GM12878 (cell line): ENCODE measurements around the gene SECISBP2.

Experiments
- ATF7 ChIP-seq: fragments of 450-650 bp; IDR thresholded peaks from 2 replicates; pipeline ENCODE4 v1.6.1; 2016; ENCODE audit warnings: low read depth, mild to moderate bottlenecking
- CHD4 ChIP-seq: fragments of 200-600 bp; sonication (generic); IDR thresholded peaks from 2 replicates; pipeline ENCODE4 v1.6.1; 2016; ENCODE audit warnings: mild to moderate bottlenecking
- EP300 ChIP-seq, 2 experiments: fragments of 150-350 bp in 1 of 2; IDR thresholded peaks; 2 replicates each; pipeline ENCODE4 v1.6.1; 2011 to 2012; ENCODE audit warnings: low read depth in 2 of 2, low read length in 2 of 2, borderline replicate concordance in 1 of 2, improper control_type of control experiment in 1 of 2, inconsistent platforms in 1 of 2; ENCODE audit not compliant: control insufficient read depth in 1 of 2
- ETV6 ChIP-seq, 2 experiments: fragments of 450-650 bp in 1 of 2; IDR thresholded peaks in 1 of 2; conservative IDR thresholded peaks in 1 of 2; 2 replicates each; pipeline ENCODE4 v1.6.1; 2014; ENCODE audit warnings: antibody characterized with exemption in 1 of 2, borderline replicate concordance in 1 of 2, low read depth in 1 of 2, mild to moderate bottlenecking in 1 of 2, moderate library complexity in 1 of 2
- EZH2 ChIP-seq: IDR thresholded peaks from 2 replicates; pipeline ENCODE4 v1.6.1; 2012; ENCODE audit warnings: low read depth, mild to moderate bottlenecking, control low read depth, inconsistent platforms, low read length, borderline replicate concordance; ENCODE audit not compliant: control insufficient read depth
- MAX ChIP-seq: IDR thresholded peaks from 2 replicates; pipeline ENCODE4 v1.6.1; 2012; ENCODE audit warnings: low read depth, low read length, improper control_type of control experiment
- MXI1 ChIP-seq: fragments of 150-350 bp; IDR thresholded peaks from 2 replicates; pipeline ENCODE4 v1.6.1; 2011; ENCODE audit warnings: low read depth, mild to moderate bottlenecking, inconsistent platforms, low read length, improper control_type of control experiment
- POLR2AphosphoS5 ChIP-seq: IDR thresholded peaks from 2 replicates; pipeline ENCODE4 v1.6.1; 2011; ENCODE audit warnings: mild to moderate bottlenecking, low read length, inconsistent platforms
- SMC3 ChIP-seq: IDR thresholded peaks from 2 replicates; pipeline ENCODE4 v1.6.1; 2011; ENCODE audit warnings: low read length, improper control_type of control experiment, borderline replicate concordance
- YY1 ChIP-seq: IDR thresholded peaks from 2 replicates; pipeline ENCODE4 v1.6.1; 2011; ENCODE audit warnings: low read depth, mild to moderate bottlenecking, low read length
- ZNF24 ChIP-seq: fragments of 450-650 bp; IDR thresholded peaks from 2 replicates; pipeline ENCODE4 v1.6.1; 2017; ENCODE audit warnings: antibody characterized with exemption, mild to moderate bottlenecking
- TF ChIP-seq, protein P1 (sequence below), 3 experiments: IDR thresholded peaks in 2 of 3; conservative IDR thresholded peaks in 1 of 3; 2 replicates each; pipeline ENCODE4 v1.5.1; 2011; ENCODE audit warnings: low read depth in 3 of 3, low read length in 3 of 3, mild to moderate bottlenecking in 3 of 3, control low read depth in 2 of 3, moderate library complexity in 2 of 3, inconsistent platforms in 1 of 3, mixed read lengths in 1 of 3; ENCODE audit not compliant: control insufficient read depth in 2 of 3, insufficient read depth in 1 of 3; ENCODE audit errors: extremely low read depth in 1 of 3
- TF ChIP-seq, protein P2 (sequence below): IDR thresholded peaks from 2 replicates; pipeline ENCODE4 v1.6.1; 2011; ENCODE audit warnings: mild to moderate bottlenecking, low read depth, low read length, moderate library complexity; ENCODE audit not compliant: insufficient replicate concordance
- TF ChIP-seq, protein P3 (sequence below): fragments of 450-650 bp; formaldehyde crosslinking; IDR thresholded peaks from 2 replicates; pipeline ENCODE4 v1.4.0; 2022; ENCODE audit warnings: mild to moderate bottlenecking, moderate library complexity

DNA sequence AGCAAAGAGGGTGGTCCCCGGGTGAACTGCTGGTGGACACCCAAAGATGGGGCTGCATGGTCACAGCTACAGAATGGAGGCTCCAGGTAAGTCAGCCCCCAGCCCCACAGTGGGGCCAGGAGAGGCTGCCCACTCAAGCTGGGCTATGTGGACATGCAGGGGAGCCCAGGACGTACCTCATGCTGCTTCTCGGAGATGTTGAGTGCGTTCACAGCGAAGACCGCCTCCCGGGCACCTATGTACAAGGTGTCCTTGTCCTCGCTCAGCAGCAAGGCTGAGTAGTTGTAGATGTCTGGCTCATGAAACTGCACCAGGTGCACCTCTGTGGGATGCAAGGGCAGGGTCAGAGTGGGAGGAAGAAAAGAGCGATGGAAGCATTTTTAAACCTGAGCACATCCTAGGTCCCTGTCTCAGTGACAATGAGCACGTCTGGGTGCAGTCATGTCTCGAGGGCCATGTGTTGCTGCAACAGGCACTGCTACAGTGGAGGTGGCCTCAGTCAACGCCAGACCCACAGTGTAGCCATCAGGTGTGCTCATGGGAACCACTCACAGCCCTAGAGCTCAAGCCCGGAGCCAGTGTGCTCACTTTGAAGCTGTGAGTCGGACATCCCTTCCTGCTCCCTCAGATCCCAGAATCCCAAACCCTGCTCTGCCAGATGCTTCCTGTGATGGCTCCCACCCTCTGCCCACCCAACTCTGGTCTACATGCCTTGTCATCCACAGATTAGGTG, 84.6 kb downstream of the SECISBP2 start:
- TF ChIP-seq, protein P1, sequence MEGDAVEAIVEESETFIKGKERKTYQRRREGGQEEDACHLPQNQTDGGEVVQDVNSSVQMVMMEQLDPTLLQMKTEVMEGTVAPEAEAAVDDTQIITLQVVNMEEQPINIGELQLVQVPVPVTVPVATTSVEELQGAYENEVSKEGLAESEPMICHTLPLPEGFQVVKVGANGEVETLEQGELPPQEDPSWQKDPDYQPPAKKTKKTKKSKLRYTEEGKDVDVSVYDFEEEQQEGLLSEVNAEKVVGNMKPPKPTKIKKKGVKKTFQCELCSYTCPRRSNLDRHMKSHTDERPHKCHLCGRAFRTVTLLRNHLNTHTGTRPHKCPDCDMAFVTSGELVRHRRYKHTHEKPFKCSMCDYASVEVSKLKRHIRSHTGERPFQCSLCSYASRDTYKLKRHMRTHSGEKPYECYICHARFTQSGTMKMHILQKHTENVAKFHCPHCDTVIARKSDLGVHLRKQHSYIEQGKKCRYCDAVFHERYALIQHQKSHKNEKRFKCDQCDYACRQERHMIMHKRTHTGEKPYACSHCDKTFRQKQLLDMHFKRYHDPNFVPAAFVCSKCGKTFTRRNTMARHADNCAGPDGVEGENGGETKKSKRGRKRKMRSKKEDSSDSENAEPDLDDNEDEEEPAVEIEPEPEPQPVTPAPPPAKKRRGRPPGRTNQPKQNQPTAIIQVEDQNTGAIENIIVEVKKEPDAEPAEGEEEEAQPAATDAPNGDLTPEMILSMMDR (IDR thresholded peaks at IDR 0.05 in 2 of 3, conservative IDR thresholded peaks at IDR 0.05 in 1 of 3; ENCODE audit: control insufficient read depth in 2 of 3, extremely low read depth in 1 of 3, insufficient read depth in 1 of 3, low read depth in 3 of 3, low read length in 3 of 3), result no peak
- TF ChIP-seq, protein P2, sequence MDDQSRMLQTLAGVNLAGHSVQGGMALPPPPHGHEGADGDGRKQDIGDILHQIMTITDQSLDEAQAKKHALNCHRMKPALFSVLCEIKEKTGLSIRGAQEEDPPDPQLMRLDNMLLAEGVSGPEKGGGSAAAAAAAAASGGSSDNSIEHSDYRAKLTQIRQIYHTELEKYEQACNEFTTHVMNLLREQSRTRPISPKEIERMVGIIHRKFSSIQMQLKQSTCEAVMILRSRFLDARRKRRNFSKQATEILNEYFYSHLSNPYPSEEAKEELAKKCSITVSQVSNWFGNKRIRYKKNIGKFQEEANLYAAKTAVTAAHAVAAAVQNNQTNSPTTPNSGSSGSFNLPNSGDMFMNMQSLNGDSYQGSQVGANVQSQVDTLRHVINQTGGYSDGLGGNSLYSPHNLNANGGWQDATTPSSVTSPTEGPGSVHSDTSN, result peak; percentile 29
- TF ChIP-seq POLR2AphosphoS5 (no peak), YY1 (no peak), CHD4 (no peak), EP300 (IDR thresholded peaks at IDR 0.05; ENCODE audit: borderline replicate concordance in 1 of 2, control insufficient read depth in 1 of 2, low read depth in 2 of 2, low read length in 2 of 2) (no peak), EZH2 (no peak), ZNF24 (no peak), ATF7 (no peak), MXI1 (no peak), ETV6 (conservative IDR thresholded peaks at IDR 0.05 in 1 of 2, IDR thresholded peaks at IDR 0.05 in 1 of 2; ENCODE audit: borderline replicate concordance in 1 of 2, low read depth in 1 of 2) (no peak), MAX (no peak), SMC3 (no peak)
- TF ChIP-seq, protein P3, sequence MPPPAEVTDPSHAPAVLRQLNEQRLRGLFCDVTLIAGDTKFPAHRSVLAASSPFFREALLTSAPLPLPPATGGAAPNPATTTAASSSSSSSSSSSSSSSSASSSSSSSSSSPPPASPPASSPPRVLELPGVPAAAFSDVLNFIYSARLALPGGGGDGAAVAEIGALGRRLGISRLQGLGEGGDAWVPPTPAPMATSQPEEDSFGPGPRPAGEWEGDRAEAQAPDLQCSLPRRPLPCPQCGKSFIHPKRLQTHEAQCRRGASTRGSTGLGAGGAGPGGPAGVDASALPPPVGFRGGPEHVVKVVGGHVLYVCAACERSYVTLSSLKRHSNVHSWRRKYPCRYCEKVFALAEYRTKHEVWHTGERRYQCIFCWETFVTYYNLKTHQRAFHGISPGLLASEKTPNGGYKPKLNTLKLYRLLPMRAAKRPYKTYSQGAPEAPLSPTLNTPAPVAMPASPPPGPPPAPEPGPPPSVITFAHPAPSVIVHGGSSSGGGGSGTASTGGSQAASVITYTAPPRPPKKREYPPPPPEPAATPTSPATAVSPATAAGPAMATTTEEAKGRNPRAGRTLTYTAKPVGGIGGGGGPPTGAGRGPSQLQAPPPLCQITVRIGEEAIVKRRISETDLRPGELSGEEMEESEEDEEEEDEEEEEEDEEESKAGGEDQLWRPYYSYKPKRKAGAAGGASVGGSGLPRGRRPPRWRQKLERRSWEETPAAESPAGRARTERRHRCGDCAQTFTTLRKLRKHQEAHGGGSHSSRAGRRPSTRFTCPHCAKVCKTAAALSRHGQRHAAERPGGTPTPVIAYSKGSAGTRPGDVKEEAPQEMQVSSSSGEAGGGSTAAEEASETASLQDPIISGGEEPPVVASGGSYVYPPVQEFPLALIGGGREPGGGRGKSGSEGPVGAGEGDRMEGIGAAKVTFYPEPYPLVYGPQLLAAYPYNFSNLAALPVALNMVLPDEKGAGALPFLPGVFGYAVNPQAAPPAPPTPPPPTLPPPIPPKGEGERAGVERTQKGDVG (CRISPR knock-in tag), result no peak
